Osteoblast (primary cell): ENCODE measurements around the gene PIK3R2. TPM values are rescaled to one million over a fixed set of nuclear protein-coding genes. Genes with fewer than 3 reads are reported as not detected.
A peak's percentile ranks its signal among the peaks of the same experiment; 100 is the strongest.

Experiments
- DNase-seq: peaks from one replicate; pipeline ENCODE4 v3.0.0; 2011; ENCODE audit warnings: low spot score, mixed read lengths; ENCODE audit not compliant: insufficient read length; ENCODE audit errors: missing footprints
- H2AFZ ChIP-seq: 2 replicates; pipeline ENCODE4 v1.6.0; 2011; ENCODE audit warnings: mild to moderate bottlenecking, low read length
- H3K27ac ChIP-seq: 2 replicates; pipeline ENCODE4 v1.5.1; 2011; ENCODE audit warnings: mild to moderate bottlenecking, low read depth, low read length, moderate library complexity
- H3K27me3 ChIP-seq: 2 replicates; pipeline ENCODE4 v1.6.0; 2012; ENCODE audit warnings: mild to moderate bottlenecking, control low read depth, inconsistent platforms, low read length, moderate library complexity; ENCODE audit not compliant: insufficient read depth
- H3K36me3 ChIP-seq: 2 replicates; pipeline ENCODE4 v1.5.1; 2011; ENCODE audit warnings: mild to moderate bottlenecking, low read length, control low read depth, moderate library complexity; ENCODE audit not compliant: insufficient read depth
- H3K4me1 ChIP-seq: 2 replicates; pipeline ENCODE4 v1.5.1; 2011; ENCODE audit warnings: mild to moderate bottlenecking, low read length, control low read depth, moderate library complexity; ENCODE audit not compliant: insufficient read depth
- H3K4me2 ChIP-seq: 2 replicates; pipeline ENCODE4 v1.6.0; 2011; ENCODE audit warnings: mild to moderate bottlenecking, low read length; ENCODE audit not compliant: insufficient read depth
- H3K4me3 ChIP-seq: fragments of 200-600 bp; sonication (generic); 3 replicates; pipeline ENCODE4 v1.5.1; 2012; ENCODE audit warnings: mild to moderate bottlenecking, low read length, inconsistent platforms; ENCODE audit not compliant: insufficient read depth
- H3K79me2 ChIP-seq: 2 replicates; pipeline ENCODE4 v1.6.0; 2012; ENCODE audit warnings: mild to moderate bottlenecking, low read length, control low read depth, inconsistent platforms; ENCODE audit not compliant: insufficient read depth
- H3K9me3 ChIP-seq: 2 replicates; pipeline ENCODE4 v1.5.1; 2011; ENCODE audit warnings: low read depth, low read length, control low read depth
- H4K20me1 ChIP-seq: 2 replicates; pipeline ENCODE4 v1.6.0; 2012; ENCODE audit warnings: mild to moderate bottlenecking, low read length, control low read depth; ENCODE audit not compliant: insufficient read depth
- total RNA-seq: library from RNA; depleted of rRNA; stranded (reverse); fragments of >200 nt; gene quantifications from 2 replicates; pipeline ENCODE4 v1.2.3, GENCODE V29; 2012
- TF ChIP-seq, protein P1 (sequence below): IDR thresholded peaks from 2 replicates; pipeline ENCODE4 v1.5.1; 2011; ENCODE audit warnings: mild to moderate bottlenecking, low read depth, low read length, moderate library complexity; ENCODE audit errors: extremely low read depth

Gene PIK3R2
- total RNA-seq, 1 donor: 25.7 TPM

DNA sequence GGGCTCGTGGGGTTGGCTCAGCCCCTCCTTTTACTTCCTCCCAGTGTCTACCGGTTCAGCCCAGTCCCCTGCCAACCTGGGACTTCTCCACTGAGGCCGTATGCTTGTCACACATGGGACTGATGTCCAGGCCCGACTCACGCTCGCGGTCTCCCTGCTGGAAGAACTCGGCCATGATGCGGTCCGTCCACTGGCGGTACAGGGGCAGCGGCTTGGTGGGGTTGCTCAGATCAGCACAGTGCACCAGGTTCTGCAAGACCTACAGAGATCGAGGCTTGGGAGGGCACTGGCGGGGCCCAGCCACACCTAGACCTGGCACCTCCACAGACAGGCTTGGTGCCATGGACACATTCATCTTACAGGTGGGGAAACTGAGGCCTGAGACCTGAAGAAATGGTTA, 58.7 kb downstream of the PIK3R2 start:
- Histone ChIP-seq H3K27ac (no peak overlapping the region), H2AFZ (no peak overlapping the region), H3K4me3 (no peak overlapping the region), H3K27me3 (no peaks in the 10 kb centered on the region), H4K20me1 (peaks cover 2% of the 10 kb centered on the region), H3K36me3 (no peaks in the 10 kb centered on the region), H3K9me3 (no peaks in the 10 kb centered on the region), H3K4me2 (no peak overlapping the region), H3K4me1 (peaks cover 14% of the 10 kb centered on the region), H3K79me2 (no peaks in the 10 kb centered on the region)
- TF ChIP-seq, protein P1, sequence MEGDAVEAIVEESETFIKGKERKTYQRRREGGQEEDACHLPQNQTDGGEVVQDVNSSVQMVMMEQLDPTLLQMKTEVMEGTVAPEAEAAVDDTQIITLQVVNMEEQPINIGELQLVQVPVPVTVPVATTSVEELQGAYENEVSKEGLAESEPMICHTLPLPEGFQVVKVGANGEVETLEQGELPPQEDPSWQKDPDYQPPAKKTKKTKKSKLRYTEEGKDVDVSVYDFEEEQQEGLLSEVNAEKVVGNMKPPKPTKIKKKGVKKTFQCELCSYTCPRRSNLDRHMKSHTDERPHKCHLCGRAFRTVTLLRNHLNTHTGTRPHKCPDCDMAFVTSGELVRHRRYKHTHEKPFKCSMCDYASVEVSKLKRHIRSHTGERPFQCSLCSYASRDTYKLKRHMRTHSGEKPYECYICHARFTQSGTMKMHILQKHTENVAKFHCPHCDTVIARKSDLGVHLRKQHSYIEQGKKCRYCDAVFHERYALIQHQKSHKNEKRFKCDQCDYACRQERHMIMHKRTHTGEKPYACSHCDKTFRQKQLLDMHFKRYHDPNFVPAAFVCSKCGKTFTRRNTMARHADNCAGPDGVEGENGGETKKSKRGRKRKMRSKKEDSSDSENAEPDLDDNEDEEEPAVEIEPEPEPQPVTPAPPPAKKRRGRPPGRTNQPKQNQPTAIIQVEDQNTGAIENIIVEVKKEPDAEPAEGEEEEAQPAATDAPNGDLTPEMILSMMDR: no peak
- peak; percentile 4 for DNase-seq

DNA sequence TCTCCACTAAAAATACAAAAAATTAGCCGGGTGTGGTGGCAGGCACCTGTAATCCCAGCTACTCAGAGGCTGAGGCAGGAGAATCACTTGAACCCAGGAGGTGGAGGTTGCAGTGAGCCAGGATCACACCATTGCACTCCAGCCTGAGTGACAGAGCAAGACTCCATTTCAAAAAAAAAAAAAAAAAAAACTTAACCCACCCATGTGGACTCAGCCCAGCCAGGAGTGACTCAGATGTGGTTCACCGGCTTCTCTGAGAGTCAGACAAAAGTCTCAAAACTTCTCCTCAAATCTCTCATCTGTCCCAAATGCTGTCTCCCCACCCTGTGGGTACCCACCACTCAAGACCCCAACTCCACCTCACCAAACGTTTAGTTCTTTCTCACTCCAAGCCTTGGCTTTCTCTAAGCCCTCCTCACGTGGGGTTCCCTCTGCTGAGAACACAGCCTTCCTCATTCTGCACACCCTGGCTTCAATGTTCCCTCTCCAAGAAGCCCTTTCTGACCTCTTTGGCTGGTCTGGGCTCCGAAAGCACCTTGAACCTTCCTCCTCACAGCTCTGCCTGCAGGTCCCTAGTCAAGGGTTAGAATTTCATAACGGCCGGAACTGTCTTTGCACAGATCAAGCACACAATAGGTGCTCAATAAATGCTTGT, 61.9 kb downstream of the PIK3R2 start:
- H3K27ac ChIP-seq: peak overlapping the region; percentile 0
- H3K36me3 ChIP-seq: no peaks in the 10 kb centered on the region
- TF ChIP-seq, protein P1: no peak
- no peaks in the 10 kb centered on the region for H3K27me3 ChIP-seq
- H3K79me2 ChIP-seq: no peaks in the 10 kb centered on the region
- peaks cover 10% of the 10 kb centered on the region for H3K4me1 ChIP-seq
- H3K4me2 ChIP-seq: peak overlapping the region; percentile 8
- DNase-seq: peak; percentile 98
- no peaks in the 10 kb centered on the region for H3K9me3 ChIP-seq
- H3K4me3 ChIP-seq: no peak overlapping the region
- H2AFZ ChIP-seq: no peak overlapping the region
- H4K20me1 ChIP-seq: peaks cover 2% of the 10 kb centered on the region

DNA sequence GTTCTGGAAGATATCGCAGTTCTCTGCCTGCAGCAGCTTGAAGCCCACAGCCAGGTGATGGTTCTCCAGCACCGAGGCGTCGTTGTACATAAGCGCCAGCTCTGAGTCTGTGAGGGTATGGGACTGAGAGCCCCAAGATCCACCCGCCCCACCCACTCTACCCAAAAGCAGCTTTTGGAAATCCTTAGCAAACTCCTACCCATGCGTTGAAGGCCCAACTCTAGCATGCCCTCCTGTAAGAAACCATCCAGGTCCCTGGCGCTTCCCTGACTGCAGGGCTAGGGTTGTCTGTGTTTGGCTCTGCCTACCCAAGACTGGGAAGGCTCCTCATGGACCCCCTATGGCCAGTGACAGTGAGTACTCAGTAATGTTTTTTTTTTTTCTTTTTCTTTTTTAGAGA, 63.8 kb downstream of the PIK3R2 start:
- Histone ChIP-seq H3K79me2 (no peaks in the 10 kb centered on the region), H3K27me3 (no peaks in the 10 kb centered on the region), H3K27ac (no peak overlapping the region), H2AFZ (no peak overlapping the region), H3K4me2 (no peak overlapping the region), H3K36me3 (no peaks in the 10 kb centered on the region), H3K9me3 (no peaks in the 10 kb centered on the region), H3K4me3 (no peak overlapping the region), H4K20me1 (peaks cover 2% of the 10 kb centered on the region), H3K4me1 (peaks cover 10% of the 10 kb centered on the region)
- peak; percentile 4 for DNase-seq
- TF ChIP-seq, protein P1: no peak

DNA sequence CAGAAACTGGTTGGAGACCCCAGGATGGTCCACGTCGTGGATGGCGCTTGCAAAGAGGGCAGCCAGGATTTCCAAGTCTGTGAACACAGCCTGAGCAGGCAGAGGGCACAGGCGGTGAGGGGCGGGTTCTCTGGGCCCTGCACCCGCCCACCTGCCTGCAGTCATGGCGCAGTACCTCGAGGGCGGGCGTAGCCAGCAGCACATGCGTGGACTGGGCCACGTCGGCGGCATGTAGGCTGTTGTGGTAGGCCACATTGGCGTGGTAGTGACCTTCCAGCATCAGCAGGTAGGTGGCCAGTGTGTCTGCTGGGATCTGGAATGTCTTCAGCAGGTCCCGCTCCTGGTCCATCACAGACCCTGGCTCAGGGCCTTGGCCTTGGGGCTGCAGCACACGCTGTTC, 65.2 kb downstream of the PIK3R2 start:
- H3K9me3 ChIP-seq: no peaks in the 10 kb centered on the region
- no peak overlapping the region for H2AFZ ChIP-seq
- no peak overlapping the region for H3K27ac ChIP-seq
- DNase-seq: peak; percentile 36
- TF ChIP-seq, protein P1: no peak
- peaks cover 2% of the 10 kb centered on the region for H4K20me1 ChIP-seq
- peaks cover 10% of the 10 kb centered on the region for H3K4me1 ChIP-seq
- no peak overlapping the region for H3K4me2 ChIP-seq
- H3K79me2 ChIP-seq: no peaks in the 10 kb centered on the region
- H3K36me3 ChIP-seq: no peaks in the 10 kb centered on the region
- no peak overlapping the region for H3K4me3 ChIP-seq
- H3K27me3 ChIP-seq: no peaks in the 10 kb centered on the region
